Measurements from ENCODE around the gene ZCCHC2. TPM values are rescaled to one million over a fixed set of nuclear protein-coding genes. Genes with fewer than 3 reads are reported as not detected.

Gene ZCCHC2
- polyA plus RNA-seq, 1 donor (not counting 4 experiments of a cell fraction or from before 2014, with no cell fraction given) = 12.9 TPM

- Histone ChIP-seq H2AFZ (ENCODE audit: control insufficient read depth, low read length) (no peak overlapping the region), H3K36me3 (ENCODE audit: control insufficient read depth in 2 of 2, extremely low read depth in 1 of 2, insufficient read depth in 2 of 2, low read length in 2 of 2) (no peaks in the 10 kb centered on the region), H3K27ac (ENCODE audit: control insufficient read depth, insufficient read depth, low read length) (no peak overlapping the region), H3K4me1 (ENCODE audit: control insufficient read depth, extremely low read depth, insufficient read depth, low read length) (no peaks in the 10 kb centered on the region), H3K4me2 (ENCODE audit: control insufficient read depth, extremely low read depth, insufficient read depth, low read depth, low read length) (no peak overlapping the region), H3K27me3 (ENCODE audit: control insufficient read depth, extremely low read depth, insufficient read depth, low read length) (peaks cover 33% of the 10 kb centered on the region), H3K9me3 (ENCODE audit: control insufficient read depth, low read depth, low read length) (no peaks in the 10 kb centered on the region), H3K9ac (ENCODE audit: control insufficient read depth, extremely low read depth, insufficient read depth, low read length) (no peak overlapping the region), H3K4me3 (ENCODE audit: control insufficient read depth in 2 of 3, extremely low read depth in 1 of 3, insufficient read depth in 2 of 3, low read depth in 1 of 3, low read length in 3 of 3) (no peak overlapping the region), H3K79me2 (ENCODE audit: control insufficient read depth, insufficient read depth, low read length) (no peaks in the 10 kb centered on the region), H3K9me1 (ENCODE audit: control insufficient read depth, extremely low read depth, insufficient read depth, low read length) (no peaks in the 10 kb centered on the region), H4K20me1 (ENCODE audit: control insufficient read depth, extremely low read depth, insufficient read depth, low read length) (no peaks in the 10 kb centered on the region)
- FAIRE-seq (no peak), DNase-seq (ENCODE audit: low read depth, low spot score) (no peak)
- dilution Hi-C loops (cut with MboI; ENCODE audit: extremely low pct_ligation_motif_present, low sequenced_read_pairs) = no loop called here
- TF ChIP-seq CTCF (optimal IDR thresholded peaks at IDR 0.05 in 1 of 3, IDR thresholded peaks at IDR 0.05 in 1 of 3, conservative IDR thresholded peaks at IDR 0.05 in 1 of 3; ENCODE audit: extremely low read depth in 1 of 3, insufficient read depth in 2 of 3, low read length in 3 of 3) (no peak), EZH2 (IDR thresholded peaks at IDR 0.05; ENCODE audit: low read length) (no peak)
Measured at GRCh38 chr18:62601871-62602270, 79.0 kb downstream of the ZCCHC2 start.

GRCh38 chr18:62602706-62603105 is 79.9 kb downstream of the ZCCHC2 start:
- Histone ChIP-seq H2AFZ (ENCODE audit: control insufficient read depth, low read length) (no peak overlapping the region), H3K4me2 (ENCODE audit: control insufficient read depth, extremely low read depth, insufficient read depth, low read depth, low read length) (no peak overlapping the region), H3K27ac (ENCODE audit: control insufficient read depth, insufficient read depth, low read length) (no peak overlapping the region), H3K9ac (ENCODE audit: control insufficient read depth, extremely low read depth, insufficient read depth, low read length) (no peak overlapping the region), H3K36me3 (ENCODE audit: control insufficient read depth in 2 of 2, extremely low read depth in 1 of 2, insufficient read depth in 2 of 2, low read length in 2 of 2) (no peaks in the 10 kb centered on the region), H3K79me2 (ENCODE audit: control insufficient read depth, insufficient read depth, low read length) (no peaks in the 10 kb centered on the region), H3K4me1 (ENCODE audit: control insufficient read depth, extremely low read depth, insufficient read depth, low read length) (no peaks in the 10 kb centered on the region), H3K27me3 (ENCODE audit: control insufficient read depth, extremely low read depth, insufficient read depth, low read length) (peaks cover 26% of the 10 kb centered on the region), H3K9me1 (ENCODE audit: control insufficient read depth, extremely low read depth, insufficient read depth, low read length) (no peaks in the 10 kb centered on the region), H3K9me3 (ENCODE audit: control insufficient read depth, low read depth, low read length) (no peaks in the 10 kb centered on the region), H4K20me1 (ENCODE audit: control insufficient read depth, extremely low read depth, insufficient read depth, low read length) (no peaks in the 10 kb centered on the region), H3K4me3 (ENCODE audit: control insufficient read depth in 2 of 3, extremely low read depth in 1 of 3, insufficient read depth in 2 of 3, low read depth in 1 of 3, low read length in 3 of 3) (no peak overlapping the region)
- TF ChIP-seq EZH2 (IDR thresholded peaks at IDR 0.05; ENCODE audit: low read length) (no peak), CTCF (optimal IDR thresholded peaks at IDR 0.05 in 1 of 3, IDR thresholded peaks at IDR 0.05 in 1 of 3, conservative IDR thresholded peaks at IDR 0.05 in 1 of 3; ENCODE audit: extremely low read depth in 1 of 3, insufficient read depth in 2 of 3, low read length in 3 of 3) (no peak)
- dilution Hi-C loops (cut with MboI; ENCODE audit: extremely low pct_ligation_motif_present, low sequenced_read_pairs) = no loop called here
- no peak for FAIRE-seq
- no peak for DNase-seq (ENCODE audit: low read depth, low spot score)
